Measurements from ENCODE around the gene CALR.
"Not testable (repeated sequence)": the region's sequence is repeated elsewhere in the genome, so short reads cannot be mapped to it uniquely, and the experiment has no call there.

The CALR gene

GRCh38 chr19:12937927-12938778, at the start of gene CALR:
TSS of gene CALR (plus strand) at chr19:12938609. CDS start at chr19:12938680, 71 bp downstream.
- peak; percentile 100 for DNase-seq

DNA sequence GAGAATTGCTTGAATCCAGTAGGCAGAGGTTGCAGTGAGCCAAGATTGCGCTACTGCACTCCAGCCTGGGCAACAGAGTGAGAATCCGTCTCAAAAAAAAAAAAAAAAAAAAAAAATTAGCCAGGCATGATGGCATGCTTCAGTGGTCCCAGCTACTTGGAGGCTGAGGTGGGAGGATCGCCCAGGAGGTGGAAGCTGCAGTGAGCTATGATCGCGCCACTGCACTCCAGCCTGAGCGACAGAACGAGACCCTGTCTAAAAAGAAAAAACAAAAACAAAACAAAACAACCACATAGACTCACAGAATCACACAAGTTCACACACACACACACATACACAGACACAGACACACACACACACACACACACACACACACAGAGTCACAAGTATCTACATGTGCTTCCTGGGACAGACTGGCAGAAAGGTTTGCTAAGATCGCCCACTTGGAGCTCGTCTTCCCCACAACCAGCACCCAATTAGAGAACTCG, 48.1 kb upstream of the CALR start:
- not testable (repeated sequence) for DNase-seq

DNA sequence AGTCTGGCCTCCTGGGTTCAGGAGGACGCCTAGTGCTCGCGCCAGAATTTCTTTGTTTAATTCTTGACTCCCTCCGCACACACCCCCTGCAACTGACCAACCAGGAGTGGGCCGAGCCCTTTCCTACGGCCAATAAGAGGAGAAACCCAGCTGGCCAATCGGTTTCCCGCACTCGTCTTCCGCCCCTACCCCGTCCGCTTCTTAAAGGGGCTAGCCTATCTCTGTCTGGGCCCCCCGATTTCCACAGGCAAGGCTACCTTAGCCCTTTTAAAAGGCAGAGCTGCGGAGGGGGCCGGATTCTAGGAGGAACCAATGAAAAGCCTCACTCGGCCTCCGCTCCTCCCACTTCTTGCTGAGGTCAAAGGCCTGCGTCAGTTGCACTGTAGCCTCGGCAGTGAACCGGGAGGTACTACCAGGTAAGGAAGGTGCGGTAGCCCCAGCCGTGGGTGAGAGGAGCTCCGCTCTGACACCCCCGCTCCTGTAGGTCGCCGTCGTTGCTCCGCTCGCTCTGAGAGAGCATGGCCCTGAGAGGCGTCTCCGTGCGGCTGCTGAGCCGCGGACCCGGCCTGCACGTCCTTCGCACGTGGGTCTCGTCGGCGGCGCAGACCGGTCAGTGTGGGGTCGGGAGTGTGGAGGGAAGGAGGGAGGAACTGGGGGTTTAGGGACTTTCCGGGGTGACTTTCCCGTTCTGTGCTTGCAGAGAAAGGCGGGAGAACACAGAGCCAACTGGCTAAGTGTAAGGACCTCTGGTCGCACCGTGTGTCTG, 47.4 kb upstream of the CALR start, which contains the start of gene GCDH:
GCDH (plus strand) TSS at position 374 of the 766 bp plus-strand sequence; CDS start at position 519, 145 bp downstream.
- DNase-seq: peak; percentile 100

DNA sequence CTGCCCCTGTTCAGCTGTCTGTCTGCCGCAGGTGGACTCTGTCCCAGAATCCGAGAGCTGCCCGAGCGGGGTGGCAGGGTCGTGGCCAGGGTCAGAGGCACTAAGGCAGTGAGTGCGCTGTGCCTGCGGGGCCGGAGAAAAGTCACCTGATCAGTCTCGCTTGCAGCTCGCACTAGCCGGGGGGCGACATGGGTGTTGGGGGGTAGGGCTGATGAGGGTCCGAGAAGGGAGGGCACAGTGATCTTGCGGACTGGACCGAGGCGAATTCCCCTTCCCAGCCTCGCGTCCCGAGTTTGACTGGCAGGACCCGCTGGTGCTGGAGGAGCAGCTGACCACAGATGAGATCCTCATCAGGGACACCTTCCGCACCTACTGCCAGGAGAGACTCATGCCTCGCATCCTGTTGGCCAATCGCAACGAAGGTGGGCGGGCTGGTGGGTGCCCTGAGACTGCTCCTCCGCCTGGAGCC, 46.8 kb upstream of the CALR start:
- no peak for DNase-seq

DNA sequence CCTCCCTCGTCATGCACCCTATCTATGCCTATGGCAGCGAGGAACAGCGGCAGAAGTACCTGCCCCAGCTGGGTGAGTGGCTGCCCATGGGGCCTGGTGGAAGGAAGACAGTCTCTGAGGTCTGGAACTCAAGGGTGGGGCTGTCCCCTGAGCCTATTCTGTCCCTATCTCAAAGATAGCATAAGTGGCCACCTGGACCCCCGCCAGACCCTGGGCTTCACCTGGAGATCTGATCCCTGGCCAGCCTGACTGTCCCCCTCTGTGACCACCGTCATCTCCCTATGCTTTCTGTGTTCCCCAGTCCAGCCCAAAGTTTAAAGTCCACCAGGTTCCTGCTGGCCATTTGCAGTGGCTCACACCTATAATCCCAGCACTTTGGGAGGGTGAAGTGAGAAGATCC, 44.8 kb upstream of the CALR start:
- no peak for DNase-seq

GRCh38 chr19:12896460-12896859, 41.9 kb upstream of the CALR start:
- no peak for DNase-seq

- no peak for DNase-seq
Measured at GRCh38 chr19:12899891-12900518, 38.4 kb upstream of the CALR start.

DNA sequence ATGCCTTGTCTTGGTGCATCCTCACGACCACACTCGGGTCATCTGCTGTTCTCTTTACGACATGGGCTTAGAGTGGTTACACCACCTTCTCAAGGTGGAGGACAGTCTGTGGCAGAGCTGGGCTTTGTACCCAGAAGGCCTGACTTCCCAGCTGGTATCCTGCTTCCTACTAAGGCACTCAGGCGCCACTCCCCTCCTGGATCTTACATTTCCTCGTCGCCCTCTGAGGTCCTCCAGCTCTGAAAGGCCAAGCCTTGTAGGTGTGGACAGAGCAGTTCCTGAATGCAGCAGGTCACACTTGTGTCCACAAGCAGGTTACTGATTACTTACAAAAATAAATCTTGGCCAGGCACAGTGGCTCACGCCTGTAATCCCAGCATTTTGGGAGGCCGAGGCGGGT, 31.2 kb upstream of the CALR start:
- DNase-seq: no peak

- peak in 1 of 2 experiments; percentile 51 for DNase-seq
Measured at GRCh38 chr19:12912571-12912970, 25.8 kb upstream of the CALR start.

GRCh38 chr19:12913011-12913561, 25.3 kb upstream of the CALR start:
- DNase-seq: peak; percentile 99 to 100

DNA sequence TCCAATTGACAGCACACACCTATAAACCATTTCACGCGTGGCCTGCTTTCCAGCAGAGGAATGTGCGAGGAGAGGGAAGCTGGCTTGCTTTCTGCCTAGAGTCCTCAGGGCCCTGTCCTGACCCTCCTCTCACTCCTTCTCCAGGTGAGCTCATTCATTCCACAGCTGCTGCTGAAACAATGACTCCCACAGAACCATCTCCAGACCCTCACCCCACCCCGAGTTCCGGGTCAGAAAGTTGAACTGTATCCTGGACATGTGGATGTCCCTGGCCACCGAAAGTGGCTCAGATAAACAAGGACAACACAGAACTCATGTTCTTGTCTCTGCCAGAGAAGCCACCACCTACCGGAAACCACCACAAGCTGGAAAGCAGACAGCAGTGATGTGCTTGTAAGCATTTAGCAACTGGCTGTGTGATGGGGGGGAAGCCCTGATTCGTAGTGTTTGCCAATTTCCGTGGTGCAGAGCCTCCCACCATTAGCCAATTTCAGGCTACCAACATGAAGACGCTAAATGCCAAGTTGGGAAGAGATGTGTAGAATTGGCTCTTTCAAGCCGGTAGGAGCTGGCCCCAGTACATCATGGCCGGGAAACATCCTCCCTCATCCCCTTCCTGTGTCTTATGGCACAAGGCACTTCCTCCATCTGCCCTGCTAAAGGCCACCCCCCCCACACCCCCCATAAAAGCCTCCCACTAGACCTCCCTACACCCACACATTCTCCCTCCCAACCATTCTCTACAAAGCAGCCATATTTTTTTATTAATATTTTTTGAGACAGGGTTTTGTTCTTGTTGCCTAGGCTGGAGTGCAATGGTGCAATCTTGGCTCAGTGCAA, 24.3 kb upstream of the CALR start:
- DNase-seq: no peak

GRCh38 chr19:12915860-12916259, 22.5 kb upstream of the CALR start:
- DNase-seq: not testable (repeated sequence)

- DNase-seq: no peak
Measured at GRCh38 chr19:12918253-12918652, 20.2 kb upstream of the CALR start.

DNA sequence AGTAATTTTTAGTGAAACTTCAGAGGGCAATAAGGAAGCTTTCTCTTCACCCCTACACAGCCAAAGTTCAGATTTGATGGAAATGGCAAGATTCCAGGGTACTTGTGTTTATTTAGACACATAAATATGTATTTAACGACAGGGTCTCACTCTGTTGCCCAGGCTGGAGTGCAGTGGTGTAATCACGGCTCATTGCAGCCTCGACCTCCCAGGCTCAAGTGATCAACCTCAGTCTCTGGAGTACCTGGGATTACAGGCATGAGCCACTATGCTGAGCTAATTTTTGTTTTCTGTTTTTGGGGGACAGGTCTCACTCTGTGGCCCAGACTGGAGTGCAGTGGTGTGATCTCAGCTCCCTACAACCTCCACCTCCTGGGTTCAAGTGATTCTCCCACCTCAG, 17.4 kb upstream of the CALR start:
- DNase-seq: no peak

DNA sequence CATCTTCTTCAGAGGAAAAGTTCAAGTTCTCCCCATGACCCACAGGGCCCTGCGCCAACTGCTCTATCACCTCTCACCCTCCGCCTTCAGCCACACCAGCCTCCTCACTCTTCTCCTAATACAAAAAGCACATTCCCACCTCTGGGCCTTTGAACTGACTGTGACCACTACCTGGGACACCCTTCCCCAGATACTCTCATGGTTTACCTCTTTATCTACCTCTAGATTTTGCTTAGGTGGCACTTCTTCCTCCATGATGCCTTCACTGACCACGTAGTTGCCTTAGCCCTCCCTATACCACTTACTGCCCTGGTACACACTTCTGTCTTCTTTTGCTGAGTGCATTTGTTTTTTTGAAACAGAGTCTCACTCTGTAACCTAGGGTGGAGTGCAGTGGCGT, 15.4 kb upstream of the CALR start:
- DNase-seq: no peak

DNA sequence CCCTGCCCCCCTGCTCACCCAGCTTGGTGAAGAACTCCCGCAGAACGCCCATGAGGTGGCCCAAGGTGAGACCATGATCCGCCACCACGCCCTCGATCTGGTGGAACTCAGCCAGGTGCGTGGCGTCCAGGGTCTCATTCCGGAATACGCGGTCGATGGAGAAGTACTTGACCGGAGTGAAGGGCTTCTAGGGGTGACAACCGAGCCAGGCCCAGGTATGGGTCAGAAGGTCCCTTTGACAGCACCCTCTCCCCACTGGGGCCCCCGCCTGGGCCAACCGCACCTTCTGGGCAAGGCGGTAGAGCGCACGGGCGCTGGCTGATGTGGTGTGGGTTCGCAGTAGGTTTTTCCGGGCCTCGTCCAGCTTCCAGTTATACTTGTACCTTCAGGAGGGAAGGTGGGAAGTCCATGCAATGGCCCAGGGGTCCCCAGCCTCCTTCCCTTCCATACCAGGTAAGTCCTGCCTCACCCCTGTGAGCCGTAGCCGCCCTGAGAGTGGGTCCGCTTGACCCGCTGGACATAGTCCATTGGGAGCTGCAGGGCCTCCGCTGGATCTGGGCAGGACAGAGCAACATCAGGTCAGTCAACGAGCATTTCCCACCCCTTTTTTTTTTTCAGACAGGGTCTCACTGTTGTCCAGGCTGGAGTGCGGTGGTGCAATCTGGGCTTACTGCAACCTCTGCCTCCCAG, 13.6 kb upstream of the CALR start:
- no peak for DNase-seq

DNA sequence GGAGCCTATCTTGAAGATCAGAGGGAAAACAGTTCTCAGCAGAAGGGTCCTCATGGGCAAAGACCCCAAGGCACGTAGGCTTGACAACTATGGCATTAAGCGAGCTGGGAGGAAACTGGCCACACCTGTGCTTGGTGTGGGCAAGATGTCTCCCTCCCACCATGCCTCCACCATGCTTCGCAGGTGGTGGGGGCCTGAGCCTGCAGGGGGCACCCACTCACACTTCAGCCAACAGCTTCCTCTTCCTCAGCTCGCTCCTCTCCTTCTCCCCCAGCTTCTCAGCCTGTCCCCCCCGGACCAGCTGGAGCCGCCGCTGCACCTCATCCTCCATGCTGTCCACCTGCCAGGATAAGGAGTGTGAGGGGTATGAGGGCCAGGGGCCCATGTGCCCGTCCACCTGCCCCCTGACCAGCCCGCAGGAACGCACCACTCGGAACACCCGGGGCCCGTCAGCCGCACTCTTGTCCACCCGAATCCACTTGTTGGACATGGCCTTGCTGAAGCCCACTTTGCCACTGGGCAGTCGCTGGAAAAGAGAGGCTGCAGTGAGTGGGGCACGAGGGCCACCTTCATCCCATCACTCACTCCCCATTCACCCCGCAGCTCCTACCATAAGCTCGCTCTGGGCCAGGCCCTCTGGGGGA, 8.3 kb upstream of the CALR start:
- no peak for DNase-seq

- no peak for DNase-seq
Measured at GRCh38 chr19:12932392-12933286, 5.8 kb upstream of the CALR start.

GRCh38 chr19:12933287-12934072, 4.9 kb upstream of the CALR start, which contains the start of gene FARSA:
TSS of gene FARSA (minus strand) at chr19:12933711. CDS start at chr19:12933696, 15 bp downstream.
- peak; percentile 82 to 94 for DNase-seq

Measured in NCI-H524 (cell line).